H9 (cell line): ENCODE measurements around the gene DNAJC25. TPM values are rescaled to one million over a fixed set of nuclear protein-coding genes. Genes with fewer than 3 reads are reported as not detected.

Experiments
- DNase-seq: peaks from one replicate; pipeline ENCODE4 v3.0.0-alpha.2; 2017
- H2AFZ ChIP-seq: one replicate; pipeline ENCODE4 v1.6.1; 2013; ENCODE audit warnings: mild to moderate bottlenecking, low read length, control low read depth, moderate library complexity
- H2AK5ac ChIP-seq: 2 replicates; pipeline ENCODE4 v1.6.1; 2013; ENCODE audit warnings: low read length, control low read depth, mixed read lengths; ENCODE audit not compliant: insufficient read length
- H2BK120ac ChIP-seq: one replicate; pipeline ENCODE4 v1.6.1; 2013; ENCODE audit warnings: low read depth, mild to moderate bottlenecking, low read length, control low read depth, inconsistent platforms; ENCODE audit not compliant: poor library complexity, severe bottlenecking
- H2BK12ac ChIP-seq: 2 replicates; pipeline ENCODE4 v1.6.1; 2013; ENCODE audit warnings: low read length, control low read depth, mixed read lengths, low read depth; ENCODE audit not compliant: insufficient read length
- H2BK15ac ChIP-seq: 2 replicates; pipeline ENCODE4 v1.6.1; 2013; ENCODE audit warnings: low read depth, low read length, control low read depth
- H2BK20ac ChIP-seq: one replicate; pipeline ENCODE4 v1.6.1; 2013; ENCODE audit warnings: low read depth, mild to moderate bottlenecking, low read length, control low read depth, inconsistent platforms; ENCODE audit not compliant: poor library complexity, severe bottlenecking
- H2BK5ac ChIP-seq: 2 replicates; pipeline ENCODE4 v1.6.1; 2013; ENCODE audit warnings: low read length, control low read depth, mixed read lengths; ENCODE audit not compliant: insufficient read length
- H3K14ac ChIP-seq: 2 replicates; pipeline ENCODE4 v1.6.1; 2013; ENCODE audit warnings: low read length, control low read depth; ENCODE audit not compliant: insufficient read depth
- H3K18ac ChIP-seq: 2 replicates; pipeline ENCODE4 v1.6.1; 2013; ENCODE audit warnings: low read depth, mild to moderate bottlenecking, mixed read lengths, low read length, control low read depth; ENCODE audit not compliant: insufficient read length
- H3K23ac ChIP-seq: 2 replicates; pipeline ENCODE4 v1.6.1; 2013; ENCODE audit warnings: low read length, control low read depth, mixed read lengths, low read depth; ENCODE audit not compliant: insufficient read length
- H3K23me2 ChIP-seq: 2 replicates; pipeline ENCODE4 v1.6.1; 2013; ENCODE audit warnings: low read depth, mild to moderate bottlenecking, mixed read lengths, low read length, control low read depth; ENCODE audit not compliant: insufficient read length, poor library complexity, severe bottlenecking
- H3K27ac ChIP-seq: 2 replicates; pipeline ENCODE4 v1.5.1; 2013; ENCODE audit warnings: low read length, control low read depth, mixed read lengths, low read depth; ENCODE audit not compliant: insufficient read length
- H3K27me3 ChIP-seq: 2 replicates; pipeline ENCODE4 v1.6.1; 2013; ENCODE audit warnings: low read length, control low read depth, inconsistent platforms; ENCODE audit not compliant: insufficient read depth
- H3K4ac ChIP-seq: 2 replicates; pipeline ENCODE4 v1.6.1; 2013; ENCODE audit warnings: low read depth, mild to moderate bottlenecking, control low read depth, inconsistent platforms, low read length, moderate library complexity
- H3K4me1 ChIP-seq: 2 replicates; pipeline ENCODE4 v1.6.1; 2013; ENCODE audit warnings: low read length, control low read depth, inconsistent platforms; ENCODE audit not compliant: insufficient read depth
- H3K4me2 ChIP-seq: 2 replicates; pipeline ENCODE4 v1.6.1; 2013; ENCODE audit warnings: low read length, control low read depth, mixed read lengths; ENCODE audit not compliant: insufficient read length, insufficient read depth
- H3K56ac ChIP-seq: 2 replicates; pipeline ENCODE4 v1.6.1; 2013; ENCODE audit warnings: low read depth, mild to moderate bottlenecking, mixed read lengths, low read length, control low read depth; ENCODE audit not compliant: insufficient read length
- H3K79me1 ChIP-seq: 2 replicates; pipeline ENCODE4 v1.6.1; 2013; ENCODE audit warnings: low read depth, mild to moderate bottlenecking, moderate library complexity, low read length, control low read depth, inconsistent platforms; ENCODE audit not compliant: insufficient read depth, poor library complexity, severe bottlenecking
- H3K79me2 ChIP-seq: 2 replicates; pipeline ENCODE4 v1.6.1; 2013; ENCODE audit warnings: low read length, control low read depth, inconsistent platforms; ENCODE audit not compliant: insufficient read depth
- H3K9ac ChIP-seq: 2 replicates; pipeline ENCODE4 v1.6.1; 2013; ENCODE audit warnings: low read length, control low read depth, mixed read lengths; ENCODE audit not compliant: insufficient read length; ENCODE audit errors: extremely low read depth
- H3K9me3 ChIP-seq: one replicate; pipeline ENCODE4 v1.6.1; 2013; ENCODE audit warnings: low read depth, low read length, inconsistent platforms; ENCODE audit not compliant: control insufficient read depth
- H3T11ph ChIP-seq: one replicate; pipeline ENCODE4 v1.6.1; 2013; ENCODE audit warnings: mild to moderate bottlenecking, low read length, control low read depth, inconsistent platforms
- H4K20me1 ChIP-seq: one replicate; pipeline ENCODE4 v1.6.1; 2013; ENCODE audit not compliant: control insufficient read depth, insufficient read length, insufficient read depth
- H4K5ac ChIP-seq: 2 replicates; pipeline ENCODE4 v1.6.1; 2013; ENCODE audit warnings: low read depth, mild to moderate bottlenecking, mixed read lengths, low read length, control low read depth; ENCODE audit not compliant: insufficient read length
- H4K8ac ChIP-seq: replicated peaks from 2 replicates; pipeline ENCODE4 v1.6.1; 2013; ENCODE audit warnings: low read length, control low read depth, mixed read lengths, low read depth; ENCODE audit not compliant: insufficient read length
- H4K91ac ChIP-seq: 2 replicates; pipeline ENCODE4 v1.6.1; 2013; ENCODE audit warnings: low read depth, mild to moderate bottlenecking, moderate library complexity, mixed read lengths, low read length, control low read depth; ENCODE audit not compliant: insufficient read length
- H3K27ac Mint-ChIP-seq, 3 experiments: 2 replicates in 2 of 3; 3 replicates in 1 of 3; pipeline ENCODE4 v1.8.0; 2020 to 2021; ENCODE audit warnings: mixed read lengths in 3 of 3, mild to moderate bottlenecking in 1 of 3, moderate library complexity in 1 of 3
- H3K27me3 Mint-ChIP-seq: 2 replicates; pipeline ENCODE4 v1.8.0; 2021; ENCODE audit warnings: low read depth, mild to moderate bottlenecking, moderate library complexity, mixed read lengths
- H3K36me3 Mint-ChIP-seq, 3 experiments: 2 replicates in 2 of 3; 3 replicates in 1 of 3; pipeline ENCODE4 v1.8.0; 2020 to 2021; ENCODE audit warnings: low read depth in 3 of 3, mixed read lengths in 3 of 3; ENCODE audit not compliant: insufficient read depth in 1 of 3
- H3K4me1 Mint-ChIP-seq, 2 experiments: 2 replicates each; pipeline ENCODE4 v1.8.0; 2020; ENCODE audit warnings: mixed read lengths in 2 of 2
- H3K4me3 Mint-ChIP-seq, 2 experiments: 2 replicates in 1 of 2; 3 replicates in 1 of 2; pipeline ENCODE4 v1.8.0; 2020 to 2021; ENCODE audit warnings: mild to moderate bottlenecking in 2 of 2, mixed read lengths in 2 of 2, moderate library complexity in 1 of 2
- H3K9me3 Mint-ChIP-seq, 2 experiments: 2 replicates in 1 of 2; 3 replicates in 1 of 2; pipeline ENCODE4 v1.8.0; 2020; ENCODE audit warnings: mild to moderate bottlenecking in 2 of 2, mixed read lengths in 2 of 2, moderate library complexity in 1 of 2
- WGBS: extraction: QIAGEN DNeasy Blood & Tissue Kit; methylation state at CpG from one replicate; pipeline ENCODE4 v1.1.7; 2013; ENCODE audit warnings: missing lambda C conversion rate, low lambda C conversion rate, mixed read lengths; ENCODE audit not compliant: insufficient read length; ENCODE audit errors: extremely low coverage; 5-methylcytosine and 5-hydroxymethylcytosine counted together
- total RNA-seq: library from RNA; stranded (reverse); gene quantifications from 2 replicates; pipeline ENCODE4 v1.2.1, GENCODE V29; 2021
- TF ChIP-seq, protein P1 (sequence below): fragments of 200-600 bp; sonication (generic); conservative IDR thresholded peaks from 3 replicates; pipeline ENCODE4 v1.8.0; 2021; ENCODE audit warnings: antibody characterized with exemption, mild to moderate bottlenecking

DNAJC25 gene
- total RNA-seq, 1 experiment from 2014 or later: 7.6 TPM

DNA sequence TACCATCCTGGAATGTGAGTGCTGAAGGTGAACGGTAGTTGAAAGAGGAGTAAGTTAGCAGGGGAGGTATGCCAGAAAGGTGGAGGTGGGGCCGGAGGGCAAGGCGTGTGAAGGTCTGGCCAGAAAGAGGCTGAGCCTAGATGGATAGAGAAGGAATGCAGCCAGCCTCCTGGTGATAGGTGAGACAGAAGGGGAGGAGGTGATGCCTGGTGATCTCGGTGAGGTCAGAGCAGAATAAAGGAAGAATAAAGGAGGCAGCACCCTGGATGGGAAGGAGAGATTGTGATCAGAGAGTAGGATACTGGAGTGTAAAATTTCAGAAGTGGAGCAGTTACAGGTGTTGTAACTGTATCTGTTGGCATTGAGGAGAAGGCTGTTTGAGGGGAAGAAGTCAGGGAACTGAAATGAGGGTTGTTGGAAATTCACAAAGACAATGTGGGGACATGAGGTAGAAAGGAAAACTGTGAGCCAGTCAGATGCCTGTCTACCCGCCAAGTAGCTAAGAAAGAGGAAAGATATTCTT lies 32.2 kb downstream of the DNAJC25 start:
- Histone ChIP-seq H3K79me2 (no peaks in the 10 kb centered on the region; the same call in 1 of the 2 replicates), H3K23ac (no peak overlapping the region), H3K18ac (no peak overlapping the region), H3K27ac (no peak overlapping the region), H2AFZ (no peak overlapping the region), H3K9me3 (no peaks in the 10 kb centered on the region), H3K4me1 (peaks cover 7% of the 10 kb centered on the region; the same call in 1 of the 2 replicates), H2BK15ac (no peak overlapping the region), H2BK5ac (no peak overlapping the region), H3K14ac (no peak overlapping the region), H4K91ac (no peak overlapping the region), H2BK20ac (no peak overlapping the region), H2AK5ac (no peak overlapping the region), H4K5ac (no peak overlapping the region), H2BK120ac (no peak overlapping the region), H4K8ac (no peak overlapping the region), H3K56ac (no peak overlapping the region), H4K20me1 (no peaks in the 10 kb centered on the region), H3T11ph (no peak overlapping the region), H3K27me3 (no peaks in the 10 kb centered on the region), H3K79me1 (no peaks in the 10 kb centered on the region), H3K4ac (no peak overlapping the region), H3K4me2 (peak overlapping the region; percentile 5), H3K9ac (no peak overlapping the region), H2BK12ac (no peak overlapping the region), H3K23me2 (peaks cover 7% of the 10 kb centered on the region)
- peak overlapping the region; percentile 39 to 98 for H3K4me3 Mint-ChIP-seq
- H3K9me3 Mint-ChIP-seq: no peaks in the 10 kb centered on the region; a peak in 1 of 5 replicates
- H3K27me3 Mint-ChIP-seq: peaks cover 15% of the 10 kb centered on the region
- H3K27ac Mint-ChIP-seq: peak overlapping the region in 2 of 3 experiments; percentile 13 to 31; a peak in 5 of 7 replicates
- peaks cover 21% of the 10 kb centered on the region in 2 experiments for H3K4me1 Mint-ChIP-seq
- TF ChIP-seq, protein P1, sequence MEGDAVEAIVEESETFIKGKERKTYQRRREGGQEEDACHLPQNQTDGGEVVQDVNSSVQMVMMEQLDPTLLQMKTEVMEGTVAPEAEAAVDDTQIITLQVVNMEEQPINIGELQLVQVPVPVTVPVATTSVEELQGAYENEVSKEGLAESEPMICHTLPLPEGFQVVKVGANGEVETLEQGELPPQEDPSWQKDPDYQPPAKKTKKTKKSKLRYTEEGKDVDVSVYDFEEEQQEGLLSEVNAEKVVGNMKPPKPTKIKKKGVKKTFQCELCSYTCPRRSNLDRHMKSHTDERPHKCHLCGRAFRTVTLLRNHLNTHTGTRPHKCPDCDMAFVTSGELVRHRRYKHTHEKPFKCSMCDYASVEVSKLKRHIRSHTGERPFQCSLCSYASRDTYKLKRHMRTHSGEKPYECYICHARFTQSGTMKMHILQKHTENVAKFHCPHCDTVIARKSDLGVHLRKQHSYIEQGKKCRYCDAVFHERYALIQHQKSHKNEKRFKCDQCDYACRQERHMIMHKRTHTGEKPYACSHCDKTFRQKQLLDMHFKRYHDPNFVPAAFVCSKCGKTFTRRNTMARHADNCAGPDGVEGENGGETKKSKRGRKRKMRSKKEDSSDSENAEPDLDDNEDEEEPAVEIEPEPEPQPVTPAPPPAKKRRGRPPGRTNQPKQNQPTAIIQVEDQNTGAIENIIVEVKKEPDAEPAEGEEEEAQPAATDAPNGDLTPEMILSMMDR: no peak
- H3K36me3 Mint-ChIP-seq: peaks cover 10 to 26% (median 13%) of the 10 kb centered on the region in 3 experiments
- peak; percentile 78 for DNase-seq
- no CpG with 5 or more reads among the region's 5 CpGs for WGBS
